Endothelial cell of umbilical vein (primary cell): ENCODE results near the gene GRM5. TPM values are rescaled to one million over a fixed set of nuclear protein-coding genes. Genes with fewer than 3 reads are reported as not detected.

Experiments used
- BruUV-seq: library from RNA; stranded (reverse); fragments of 400-500 nt; replicated peaks from 2 replicates; lab custom pipeline; 2021; lab: Mats Ljungman, UMichigan
- CTCF ChIA-PET: fragments of 300-600, 350-600 bp; sonication (Branson Sonifier 250); formaldehyde crosslinking; loops from one replicate; lab custom pipeline; 2021; ENCODE audit warnings: antibody characterized with exemption, inconsistent platforms; lab: Charles Lee
- POLR2A ChIA-PET: fragments of 300-600, 350-600 bp; sonication (Branson Sonifier 250); formaldehyde crosslinking; loops from one replicate; lab custom pipeline; 2021; ENCODE audit warnings: antibody characterized with exemption, inconsistent platforms; lab: Charles Lee
- DNase-seq: peaks from one replicate; pipeline ENCODE4 v3.0.0-alpha.2; 2011; ENCODE audit warnings: low read depth, low spot score
- FAIRE-seq: peaks from 2 replicates; lab custom pipeline; 2011; peaks lifted over from hg19 to GRCh38; lab: Jason Lieb, UNC
- H2AFZ ChIP-seq: 2 replicates; pipeline ENCODE4 v1.6.0; 2012; ENCODE audit warnings: low read depth, low read length, control low read depth, inconsistent platforms
- H3K27ac ChIP-seq: 2 replicates; pipeline ENCODE4 v1.5.1; 2011; ENCODE audit warnings: low read depth, mild to moderate bottlenecking, control low read depth, low read length, moderate library complexity; ENCODE audit not compliant: insufficient read depth
- H3K27me3 ChIP-seq, 2 experiments: 2 replicates each; pipeline versions ENCODE4 v1.6.0 to v1.6.1; 2011; ENCODE audit warnings: low read length in 2 of 2, mixed read lengths in 1 of 2; ENCODE audit not compliant: control insufficient read depth in 2 of 2, insufficient read depth in 2 of 2
- H3K36me3 ChIP-seq, 2 experiments: 2 replicates in 1 of 2; 3 replicates in 1 of 2; pipeline ENCODE4 v1.5.1; 2011; ENCODE audit warnings: low read length in 2 of 2, mild to moderate bottlenecking in 1 of 2, moderate library complexity in 1 of 2; ENCODE audit not compliant: control insufficient read depth in 2 of 2, insufficient read depth in 2 of 2; ENCODE audit errors: extremely low read depth in 1 of 2
- H3K4me1 ChIP-seq: 3 replicates; pipeline ENCODE4 v1.5.1; 2011; ENCODE audit warnings: mild to moderate bottlenecking, low read length; ENCODE audit not compliant: control insufficient read depth, insufficient read depth; ENCODE audit errors: extremely low read depth
- H3K4me2 ChIP-seq: 2 replicates; pipeline ENCODE4 v1.6.1; 2011; ENCODE audit warnings: low read length, control low read depth, mixed read lengths; ENCODE audit not compliant: insufficient read depth
- H3K4me3 ChIP-seq, 3 experiments: fragments of 200-600 bp in 1 of 3; sonication (generic), shearing (Covaris generic) in 1 of 3; replicated peaks in 1 of 3; 2 replicates each; pipeline ENCODE4 v1.5.1; 2011 to 2016; ENCODE audit warnings: control low read depth in 3 of 3, low read length in 3 of 3, mild to moderate bottlenecking in 2 of 3, inconsistent platforms in 1 of 3, low read depth in 1 of 3, moderate library complexity in 1 of 3; ENCODE audit not compliant: insufficient read depth in 1 of 3
- H3K79me2 ChIP-seq: 2 replicates; pipeline ENCODE4 v1.6.0; 2012; ENCODE audit warnings: low read length, inconsistent platforms; ENCODE audit not compliant: control insufficient read depth, insufficient read depth
- H3K9ac ChIP-seq: replicated peaks from 2 replicates; pipeline ENCODE3; 2011; ENCODE audit warnings: low read length, control low read depth; ENCODE audit not compliant: insufficient read depth; ENCODE audit errors: extremely low read depth
- H3K9me1 ChIP-seq: replicated peaks from 3 replicates; pipeline ENCODE4 v1.6.0; 2011; ENCODE audit warnings: mild to moderate bottlenecking, low read length; ENCODE audit not compliant: control insufficient read depth, insufficient read depth; ENCODE audit errors: extremely low read depth
- H3K9me3 ChIP-seq: replicated peaks from 2 replicates; pipeline ENCODE4 v1.5.1; 2012; ENCODE audit warnings: low read length, inconsistent platforms; ENCODE audit not compliant: control insufficient read depth, insufficient read depth
- H4K20me1 ChIP-seq: replicated peaks from 2 replicates; pipeline ENCODE3; 2011; ENCODE audit warnings: mild to moderate bottlenecking, low read length; ENCODE audit not compliant: control insufficient read depth, insufficient read depth; ENCODE audit errors: extremely low read depth
- CTCF ChIP-seq, 2 donors: IDR thresholded peaks; 1 replicate in 1 of 2; 2 replicates in 1 of 2; pipeline ENCODE4 v1.5.1; 2011; ENCODE audit warnings: low read length in 2 of 2, mild to moderate bottlenecking in 2 of 2, moderate library complexity in 2 of 2, control low read depth in 1 of 2, inconsistent platforms in 1 of 2, low read depth in 1 of 2; ENCODE audit not compliant: insufficient read depth in 1 of 2; ENCODE audit errors: extremely low read depth in 1 of 2
- EZH2 ChIP-seq: IDR thresholded peaks from 2 replicates; pipeline ENCODE4 v1.6.1; 2012; ENCODE audit warnings: borderline replicate concordance, low read depth, mild to moderate bottlenecking, moderate library complexity, low read length, inconsistent platforms; ENCODE audit not compliant: severe bottlenecking
- FOS ChIP-seq: IDR thresholded peaks from 2 replicates; pipeline ENCODE4 v1.6.1; 2011; ENCODE audit warnings: mild to moderate bottlenecking, low read length, moderate library complexity, borderline replicate concordance; ENCODE audit not compliant: insufficient read depth
- GATA2 ChIP-seq: IDR thresholded peaks from 2 replicates; pipeline ENCODE4 v1.7.0; 2011; ENCODE audit warnings: low read depth, mild to moderate bottlenecking, moderate library complexity, mixed read lengths, low read length; ENCODE audit not compliant: insufficient read length, insufficient read depth
- JUN ChIP-seq: IDR thresholded peaks from 2 replicates; pipeline ENCODE4 v1.6.1; 2011; ENCODE audit warnings: borderline replicate concordance, low read depth; ENCODE audit not compliant: insufficient read length, insufficient read depth
- MYC ChIP-seq: IDR thresholded peaks from one replicate; pipeline ENCODE4 v1.6.1; 2011; ENCODE audit warnings: mild to moderate bottlenecking, low read depth, low read length
- POLR2A ChIP-seq: IDR thresholded peaks from 2 replicates; pipeline ENCODE4 v1.6.1; 2012; ENCODE audit warnings: low read depth, mild to moderate bottlenecking, control low read depth, low read length
- POLR2AphosphoS5 ChIP-seq: IDR thresholded peaks from 2 replicates; pipeline ENCODE4 v1.6.1; 2012; ENCODE audit warnings: low read depth, mild to moderate bottlenecking, control low read depth, low read length, moderate library complexity; ENCODE audit not compliant: insufficient read depth
- dilution Hi-C: fragments of 300-500 bp; cut with MboI; formaldehyde crosslinking; loops from one replicate; pipeline ENCODE4 v1.15.0; 2019; ENCODE audit warnings: low sequenced_read_pairs; ENCODE audit not compliant: extremely low pct_ligation_motif_present
- intact Hi-C: fragments of 100-400 bp; cut with micrococcal nuclease; formaldehyde crosslinking; loops from one replicate; pipeline ENCODE4 v1.10.0; 2022
- polyA plus RNA-seq, 4 experiments: library from polyadenylated mRNA; depleted of rRNA in 3 of 4; stranded (reverse) in 3 of 4; unstranded in 1 of 4; fragments of >200 nt; gene quantifications; 2 replicates each; pipeline versions ENCODE4 v1.2.1 to v1.2.3, GENCODE V29; 2011 to 2012; ENCODE audit warnings: missing spikeins in 1 of 4
- total RNA-seq: library from RNA; stranded (reverse); gene quantifications from 2 replicates; pipeline ENCODE4 v1.2.3, GENCODE V29; 2021
- TF ChIP-seq, protein P1 (sequence below): IDR thresholded peaks from 2 replicates; pipeline ENCODE4 v1.6.1; 2011; ENCODE audit not compliant: insufficient read depth, insufficient read length

Gene GRM5
- total and polyA plus RNA-seq, 2 donors (not counting 3 experiments of a cell fraction or from before 2014, with no cell fraction given), result 0.10 to 0.11 TPM

DNA sequence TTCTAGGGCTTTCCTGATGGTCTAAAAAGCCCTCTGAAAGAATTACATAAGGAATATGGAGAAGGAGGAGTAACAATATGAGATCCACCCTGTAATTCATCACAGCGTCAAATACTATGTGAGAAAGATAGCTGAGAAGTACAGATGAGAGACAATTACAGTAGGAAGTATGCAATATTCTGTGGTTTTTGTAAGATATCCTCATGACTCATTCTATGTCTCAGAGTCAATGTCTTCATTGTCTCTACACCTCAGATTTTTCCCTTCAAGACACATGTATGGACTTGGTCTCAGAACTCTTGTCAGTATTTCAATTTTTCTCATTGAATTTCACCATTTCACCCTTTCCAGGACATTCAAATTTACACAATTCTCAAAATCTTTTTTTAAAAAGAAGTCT lies 385.0 kb downstream of the GRM5 start:
- Histone ChIP-seq H3K27ac (no peak overlapping the region), H3K9me1 (no peaks in the 10 kb centered on the region), H3K4me1 (no peaks in the 10 kb centered on the region), H3K9me3 (no peaks in the 10 kb centered on the region), H3K79me2 (no peaks in the 10 kb centered on the region), H4K20me1 (no peaks in the 10 kb centered on the region), H2AFZ (no peak overlapping the region), H3K4me3 (no peak overlapping the region), H3K4me2 (no peak overlapping the region), H3K36me3 (no peaks in the 10 kb centered on the region), H3K27me3 (no peaks in the 10 kb centered on the region), H3K9ac (no peak overlapping the region)
- no peak for TF ChIP-seq POLR2AphosphoS5
- no peak for TF ChIP-seq MYC
- TF ChIP-seq POLR2A, result no peak
- ChIA-PET POLR2A (no interaction called here), CTCF (no interaction called here)
- dilution Hi-C loops (no loop called here), intact Hi-C loops (no loop called here)
- FAIRE-seq (no peak), DNase-seq (no peak)
- BruUV-seq, result no TSS peak

GRCh38 chr11:88666364-88666763 lies 399.4 kb downstream of the GRM5 start:
- Histone ChIP-seq H3K4me1 (no peaks in the 10 kb centered on the region), H3K9me1 (no peaks in the 10 kb centered on the region), H3K27me3 (no peaks in the 10 kb centered on the region), H3K9ac (no peak overlapping the region), H2AFZ (no peak overlapping the region), H3K4me2 (no peak overlapping the region), H3K36me3 (no peaks in the 10 kb centered on the region), H3K9me3 (no peaks in the 10 kb centered on the region), H4K20me1 (no peaks in the 10 kb centered on the region), H3K4me3 (no peak overlapping the region), H3K79me2 (no peaks in the 10 kb centered on the region), H3K27ac (no peak overlapping the region)
- CTCF ChIA-PET, result no interaction called here
- TF ChIP-seq POLR2AphosphoS5, result no peak
- no peak for TF ChIP-seq POLR2A
- TF ChIP-seq GATA2, result no peak
- no peak for TF ChIP-seq EZH2
- no peak for TF ChIP-seq MYC
- no peak for TF ChIP-seq CTCF (IDR thresholded peaks at IDR 0.05; ENCODE audit: extremely low read depth in 1 of 2, insufficient read depth in 1 of 2, low read depth in 1 of 2, low read length in 2 of 2)
- TF ChIP-seq FOS, result no peak
- TF ChIP-seq, protein P1, sequence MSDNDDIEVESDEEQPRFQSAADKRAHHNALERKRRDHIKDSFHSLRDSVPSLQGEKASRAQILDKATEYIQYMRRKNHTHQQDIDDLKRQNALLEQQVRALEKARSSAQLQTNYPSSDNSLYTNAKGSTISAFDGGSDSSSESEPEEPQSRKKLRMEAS, result no peak
- TF ChIP-seq JUN, result no peak
- POLR2A ChIA-PET, result no interaction called here
- no TSS peak for BruUV-seq
- dilution Hi-C loops, result no loop called here
- DNase-seq (no peak), FAIRE-seq (no peak)
- intact Hi-C loops, result no loop called here
